Measurements from ENCODE around the gene NOP14.
A peak's percentile ranks its signal among the peaks of the same experiment; 100 is the strongest.

NOP14 gene

DNA sequence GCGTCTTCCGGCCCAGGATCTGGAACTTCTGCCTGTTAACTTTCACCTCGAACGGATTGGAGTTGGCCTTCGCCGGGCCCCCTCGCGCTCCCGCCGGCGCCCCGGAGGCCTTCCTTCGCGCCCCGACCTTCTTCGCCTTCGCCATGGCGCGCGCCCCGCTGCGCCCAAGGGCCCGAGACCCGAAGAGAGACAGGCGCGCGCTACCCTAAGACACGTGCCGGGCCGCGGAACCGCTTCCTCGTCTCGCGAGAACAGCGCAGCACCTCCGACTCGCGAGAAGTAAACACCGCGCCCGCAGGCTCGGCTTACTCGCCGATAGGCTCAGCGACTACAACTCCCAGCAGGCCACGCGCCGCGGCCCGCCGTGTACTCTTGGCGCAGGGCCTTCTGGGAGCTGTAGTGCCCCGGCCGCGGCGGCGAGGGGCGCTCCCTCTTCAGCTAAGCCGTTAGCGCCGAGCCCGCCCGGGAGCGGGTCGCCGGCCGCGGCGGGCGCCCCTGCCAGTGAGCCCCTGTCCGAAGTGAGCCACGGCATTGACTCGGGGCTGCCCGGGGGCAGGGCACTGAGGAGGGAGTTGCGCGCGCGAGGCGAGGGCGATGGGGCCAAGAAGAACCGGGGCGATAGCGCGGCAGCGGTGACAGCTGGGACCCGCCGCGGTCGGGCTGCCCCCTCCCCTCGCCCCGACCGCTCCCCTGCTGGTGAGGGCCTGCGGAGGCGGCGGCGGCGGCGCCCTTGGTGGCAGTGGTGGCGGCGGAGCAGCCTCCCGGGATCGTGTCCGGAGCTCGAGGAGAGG, at the start of gene NOP14, which contains the start of gene GRK4:
Gene NOP14, minus strand, starts transcription at position 232 of the 791 bp plus-strand sequence. Its CDS starts 87 bp downstream, at position 145.
Gene GRK4, plus strand, starts transcription at position 397 of the 791 bp plus-strand sequence. CDS start 500 bp downstream, outside the sequence.
- DNase-seq (ENCODE audit: low read depth, low spot score) = peak; percentile 92
- Histone ChIP-seq H3K27me3 (ENCODE audit: control insufficient read depth, insufficient read depth, low read length) (no peaks in the 10 kb centered on the region), H3K9me3 (ENCODE audit: control insufficient read depth, insufficient read depth, low read length) (no peaks in the 10 kb centered on the region), H3K27ac (ENCODE audit: low read length) (no peak within 1 kb of the TSS), H3K4me3 (ENCODE audit: low read length) (peak within 1 kb of the TSS; percentile 91), H3K36me3 (ENCODE audit: control insufficient read depth, insufficient read depth, low read length) (peaks cover 2% of the 10 kb centered on the region; the same call in 1 of the 2 replicates), H3K4me1 (ENCODE audit: control insufficient read depth, insufficient read depth, low read length) (peaks cover 3% of the 10 kb centered on the region; the same call in 1 of the 2 replicates)
- WGBS (ENCODE audit: insufficient coverage, insufficient read length) = no CpG with 5 or more reads among the region's 105 CpGs

DNA sequence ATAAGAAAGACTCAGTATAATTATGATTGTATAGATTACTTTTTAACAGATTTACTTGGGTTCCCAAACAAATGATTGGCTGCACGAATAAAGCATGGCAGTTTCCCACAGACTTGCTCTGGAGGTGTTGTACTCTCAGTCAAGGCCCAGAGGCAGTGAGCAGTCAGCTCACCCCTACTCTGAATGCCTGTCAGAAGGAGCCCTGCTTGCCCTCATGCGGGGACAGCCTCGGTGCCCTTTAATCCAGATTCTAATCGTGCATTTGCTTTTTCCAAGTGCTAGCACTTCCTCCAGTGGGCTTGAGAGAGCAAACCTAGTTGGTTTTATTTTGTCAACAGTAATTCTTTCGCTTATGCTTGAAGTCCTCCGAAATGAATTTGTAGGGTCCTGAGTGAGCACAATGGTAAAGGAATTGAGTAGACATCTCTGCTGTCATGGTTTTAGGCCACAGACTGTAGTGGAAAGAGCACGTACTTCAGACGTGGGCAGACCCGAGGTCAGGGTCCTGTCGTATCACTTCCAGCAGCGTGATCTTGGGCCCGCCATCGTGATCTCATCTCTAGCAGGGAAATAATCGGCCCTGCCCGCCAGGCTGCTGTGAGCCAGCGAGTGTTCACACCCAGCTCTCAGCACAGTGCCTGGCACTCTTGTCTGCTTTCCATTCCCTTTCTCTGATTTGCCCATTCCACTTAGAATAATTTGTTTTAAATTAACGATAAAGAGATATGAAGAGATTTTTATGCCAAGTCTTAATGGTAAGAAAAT, 48.4 kb upstream of the NOP14 start:
- no peak overlapping the region for H3K27ac ChIP-seq (ENCODE audit: low read length)
- H3K27me3 ChIP-seq (ENCODE audit: control insufficient read depth, insufficient read depth, low read length) = no peaks in the 10 kb centered on the region
- 100% methylated on average over 1 of the region's 17 CpGs for WGBS (ENCODE audit: insufficient coverage, insufficient read length)
- no peak for DNase-seq (ENCODE audit: low read depth, low spot score)
- no peaks in the 10 kb centered on the region for H3K36me3 ChIP-seq (ENCODE audit: control insufficient read depth, insufficient read depth, low read length)
- no peaks in the 10 kb centered on the region for H3K9me3 ChIP-seq (ENCODE audit: control insufficient read depth, insufficient read depth, low read length)
- no peak overlapping the region for H3K4me3 ChIP-seq (ENCODE audit: low read length)
- H3K4me1 ChIP-seq (ENCODE audit: control insufficient read depth, insufficient read depth, low read length) = no peaks in the 10 kb centered on the region

DNA sequence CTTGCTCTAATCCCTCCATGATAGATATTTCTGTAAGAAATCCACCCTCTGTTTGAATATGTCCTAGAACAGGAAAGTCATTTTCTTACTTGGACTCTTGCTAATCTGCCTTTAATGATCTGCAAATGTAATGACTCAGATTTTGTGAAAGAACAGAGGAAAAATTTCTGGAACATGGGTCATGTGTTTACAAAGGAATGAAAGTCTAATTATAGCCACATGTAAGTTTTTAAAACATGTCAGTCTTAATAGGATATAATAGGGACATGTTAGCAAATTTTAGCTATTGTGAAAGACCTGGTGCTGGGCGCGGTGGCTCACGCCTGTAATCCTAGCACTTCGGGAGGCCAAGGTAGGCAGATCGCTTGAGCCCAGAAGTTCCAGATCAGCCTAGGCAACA, 47.8 kb upstream of the NOP14 start:
- Histone ChIP-seq H3K4me1 (ENCODE audit: control insufficient read depth, insufficient read depth, low read length) (no peaks in the 10 kb centered on the region), H3K4me3 (ENCODE audit: low read length) (no peak overlapping the region), H3K9me3 (ENCODE audit: control insufficient read depth, insufficient read depth, low read length) (no peaks in the 10 kb centered on the region), H3K27ac (ENCODE audit: low read length) (no peak overlapping the region), H3K27me3 (ENCODE audit: control insufficient read depth, insufficient read depth, low read length) (no peaks in the 10 kb centered on the region), H3K36me3 (ENCODE audit: control insufficient read depth, insufficient read depth, low read length) (no peaks in the 10 kb centered on the region)
- DNase-seq (ENCODE audit: low read depth, low spot score) = no peak
- WGBS (ENCODE audit: insufficient coverage, insufficient read length) = no CpG with 5 or more reads among the region's 5 CpGs

DNA sequence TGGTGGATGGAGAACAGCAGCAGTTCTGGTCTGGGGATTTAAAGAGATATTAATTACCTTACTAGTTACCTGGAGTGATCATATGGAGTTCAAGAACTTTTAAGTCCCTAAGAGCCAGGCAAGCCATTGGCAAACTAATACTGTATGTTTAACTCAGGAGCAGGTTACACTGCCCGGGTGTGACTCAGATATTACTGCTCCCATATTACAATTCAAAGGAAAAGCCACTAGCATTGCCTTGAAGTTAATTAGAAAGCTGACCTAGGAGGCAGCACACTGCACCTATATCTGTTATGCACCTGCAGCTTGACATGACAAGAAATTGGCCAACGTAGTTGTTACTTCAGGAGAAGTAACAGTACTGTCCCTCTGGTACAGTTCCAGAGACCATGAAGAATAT, 47.4 kb upstream of the NOP14 start:
- H3K27ac ChIP-seq (ENCODE audit: low read length) = no peak overlapping the region
- H3K4me3 ChIP-seq (ENCODE audit: low read length) = no peak overlapping the region
- no peaks in the 10 kb centered on the region for H3K36me3 ChIP-seq (ENCODE audit: control insufficient read depth, insufficient read depth, low read length)
- no peaks in the 10 kb centered on the region for H3K27me3 ChIP-seq (ENCODE audit: control insufficient read depth, insufficient read depth, low read length)
- no peaks in the 10 kb centered on the region for H3K4me1 ChIP-seq (ENCODE audit: control insufficient read depth, insufficient read depth, low read length)
- WGBS (ENCODE audit: insufficient coverage, insufficient read length) = no CpG with 5 or more reads among the region's 2 CpGs
- DNase-seq (ENCODE audit: low read depth, low spot score) = no peak
- H3K9me3 ChIP-seq (ENCODE audit: control insufficient read depth, insufficient read depth, low read length) = no peaks in the 10 kb centered on the region

DNA sequence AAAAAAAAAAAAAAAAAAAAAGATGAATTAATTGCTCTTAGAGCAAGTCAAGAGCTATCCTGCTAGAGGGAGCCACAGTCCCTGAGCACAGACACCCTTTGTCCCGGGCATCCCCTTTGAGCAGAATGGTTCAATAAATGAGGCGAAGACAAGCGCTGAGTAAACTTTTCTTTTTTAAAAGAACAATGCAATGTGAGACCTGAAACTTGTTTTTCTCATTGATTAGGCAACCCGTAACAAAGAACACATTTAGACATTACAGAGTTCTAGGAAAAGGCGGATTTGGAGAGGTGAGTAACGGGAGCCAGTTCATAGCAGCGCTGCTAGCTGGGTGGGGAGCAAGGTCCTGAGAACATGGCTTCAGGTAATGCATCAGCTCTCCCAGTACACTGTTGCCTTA, 46.2 kb upstream of the NOP14 start:
- Histone ChIP-seq H3K4me1 (ENCODE audit: control insufficient read depth, insufficient read depth, low read length) (no peaks in the 10 kb centered on the region), H3K36me3 (ENCODE audit: control insufficient read depth, insufficient read depth, low read length) (no peaks in the 10 kb centered on the region), H3K9me3 (ENCODE audit: control insufficient read depth, insufficient read depth, low read length) (no peaks in the 10 kb centered on the region), H3K4me3 (ENCODE audit: low read length) (no peak overlapping the region), H3K27me3 (ENCODE audit: control insufficient read depth, insufficient read depth, low read length) (no peaks in the 10 kb centered on the region), H3K27ac (ENCODE audit: low read length) (no peak overlapping the region)
- no CpG with 5 or more reads among the region's 7 CpGs for WGBS (ENCODE audit: insufficient coverage, insufficient read length)
- DNase-seq (ENCODE audit: low read depth, low spot score) = peak; percentile 9

DNA sequence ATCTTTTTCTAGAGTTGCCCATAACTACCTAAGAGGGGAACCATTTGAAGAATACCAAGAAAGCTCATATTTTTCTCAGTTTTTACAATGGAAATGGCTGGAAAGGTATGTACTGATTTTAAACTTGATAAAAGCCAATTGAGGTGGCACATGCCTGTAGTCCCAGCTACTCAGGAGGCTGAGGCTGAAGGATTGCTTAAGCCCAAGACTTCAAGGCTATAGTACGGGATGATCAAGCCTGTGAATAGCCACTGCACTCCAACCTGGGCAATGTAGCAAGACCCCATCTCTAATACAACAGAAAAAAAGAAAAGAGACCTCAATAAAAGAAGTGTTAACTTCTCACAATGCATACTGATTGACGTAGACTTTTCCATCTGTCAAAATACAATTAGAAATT, 44.5 kb upstream of the NOP14 start:
- no peaks in the 10 kb centered on the region for H3K36me3 ChIP-seq (ENCODE audit: control insufficient read depth, insufficient read depth, low read length)
- H3K4me1 ChIP-seq (ENCODE audit: control insufficient read depth, insufficient read depth, low read length) = no peaks in the 10 kb centered on the region
- H3K4me3 ChIP-seq (ENCODE audit: low read length) = no peak overlapping the region
- no peak for DNase-seq (ENCODE audit: low read depth, low spot score)
- H3K27me3 ChIP-seq (ENCODE audit: control insufficient read depth, insufficient read depth, low read length) = no peaks in the 10 kb centered on the region
- H3K27ac ChIP-seq (ENCODE audit: low read length) = no peak overlapping the region
- WGBS (ENCODE audit: insufficient coverage, insufficient read length) = no CpG with 5 or more reads among the region's 2 CpGs
- no peaks in the 10 kb centered on the region for H3K9me3 ChIP-seq (ENCODE audit: control insufficient read depth, insufficient read depth, low read length)

DNA sequence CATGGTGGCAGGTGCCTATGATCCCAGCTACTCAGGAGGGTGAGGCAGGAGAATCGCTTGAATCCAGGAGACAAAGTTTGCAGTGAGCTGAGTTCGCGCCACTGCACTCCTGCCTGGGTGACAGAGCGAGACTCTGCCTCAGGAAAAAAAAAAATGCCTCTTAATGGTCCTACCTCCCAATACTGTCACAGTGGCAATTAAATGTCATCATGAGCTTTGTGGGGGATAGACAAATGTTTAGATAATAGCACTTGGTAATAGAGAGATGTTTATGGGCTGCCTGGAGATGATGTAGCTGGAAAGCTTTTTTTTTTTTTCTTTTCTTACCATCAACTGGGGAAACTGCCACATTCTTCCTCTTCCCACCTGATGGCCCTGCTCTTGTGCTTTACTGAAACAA, 33.2 kb upstream of the NOP14 start:
- no peak for DNase-seq (ENCODE audit: low read depth, low spot score)
- Histone ChIP-seq H3K9me3 (ENCODE audit: control insufficient read depth, insufficient read depth, low read length) (no peaks in the 10 kb centered on the region), H3K4me3 (ENCODE audit: low read length) (no peak overlapping the region), H3K36me3 (ENCODE audit: control insufficient read depth, insufficient read depth, low read length) (no peaks in the 10 kb centered on the region), H3K27ac (ENCODE audit: low read length) (no peak overlapping the region), H3K4me1 (ENCODE audit: control insufficient read depth, insufficient read depth, low read length) (no peaks in the 10 kb centered on the region), H3K27me3 (ENCODE audit: control insufficient read depth, insufficient read depth, low read length) (no peaks in the 10 kb centered on the region)
- WGBS (ENCODE audit: insufficient coverage, insufficient read length) = no CpG with 5 or more reads among the region's 4 CpGs

DNA sequence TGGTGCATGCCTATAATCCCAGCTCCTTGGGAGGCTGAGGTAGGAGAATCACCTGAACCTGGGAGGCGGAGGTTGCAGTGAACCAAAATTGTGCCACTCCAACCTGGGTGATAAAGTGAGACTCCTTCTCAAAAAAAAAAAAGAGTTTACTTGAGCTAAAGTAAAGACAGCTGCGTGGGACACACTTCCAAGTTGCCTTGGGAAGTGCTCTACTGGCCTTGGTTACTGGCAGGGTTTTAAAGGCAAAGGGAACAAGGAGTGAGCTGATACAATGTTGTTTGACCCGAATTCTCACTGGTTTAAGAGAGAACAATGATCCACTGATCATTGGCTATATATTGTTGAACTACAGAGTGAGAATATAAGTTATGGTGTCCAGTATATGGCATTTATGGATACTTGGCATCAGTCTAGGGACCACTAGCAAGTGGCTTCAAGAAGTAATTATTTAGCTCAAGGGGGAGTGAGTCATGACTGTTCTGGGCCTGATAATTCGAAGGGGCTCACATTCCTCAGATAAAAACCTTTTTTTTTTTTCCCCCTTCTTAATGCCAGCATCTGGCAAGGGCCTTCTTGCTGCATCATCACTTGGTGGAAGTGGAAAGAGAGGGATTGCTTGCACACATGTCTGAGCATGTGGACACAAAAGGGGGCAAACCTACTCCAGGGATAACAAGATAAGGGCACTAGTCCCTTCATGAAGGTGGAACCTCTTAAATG, 32.5 kb upstream of the NOP14 start:
- no peak overlapping the region for H3K27ac ChIP-seq (ENCODE audit: low read length)
- H3K9me3 ChIP-seq (ENCODE audit: control insufficient read depth, insufficient read depth, low read length) = no peaks in the 10 kb centered on the region
- DNase-seq (ENCODE audit: low read depth, low spot score) = no peak
- no CpG with 5 or more reads among the region's 4 CpGs for WGBS (ENCODE audit: insufficient coverage, insufficient read length)
- H3K36me3 ChIP-seq (ENCODE audit: control insufficient read depth, insufficient read depth, low read length) = no peaks in the 10 kb centered on the region
- no peaks in the 10 kb centered on the region for H3K4me1 ChIP-seq (ENCODE audit: control insufficient read depth, insufficient read depth, low read length)
- H3K4me3 ChIP-seq (ENCODE audit: low read length) = no peak overlapping the region
- no peaks in the 10 kb centered on the region for H3K27me3 ChIP-seq (ENCODE audit: control insufficient read depth, insufficient read depth, low read length)

DNA sequence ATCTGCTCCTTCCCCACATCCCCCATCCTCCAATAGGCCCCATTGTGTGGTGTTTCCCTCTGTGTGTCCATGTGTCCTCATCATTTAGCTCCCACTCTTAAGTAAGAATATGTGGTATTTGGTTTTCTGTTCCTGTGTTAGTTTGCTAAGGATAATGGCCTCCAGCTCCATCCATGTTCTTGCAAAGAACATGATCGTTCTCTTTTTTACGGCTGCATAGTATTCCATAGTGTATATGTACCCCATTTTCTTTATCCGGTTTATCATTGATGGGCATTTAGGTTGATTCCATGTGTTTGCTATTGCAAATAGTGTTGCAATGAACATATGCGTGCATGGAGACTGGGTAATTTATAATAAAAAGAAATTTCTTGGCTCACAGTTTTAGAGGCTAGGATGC, 31.7 kb upstream of the NOP14 start:
- no peak for DNase-seq (ENCODE audit: low read depth, low spot score)
- Histone ChIP-seq H3K27me3 (ENCODE audit: control insufficient read depth, insufficient read depth, low read length) (no peaks in the 10 kb centered on the region), H3K4me1 (ENCODE audit: control insufficient read depth, insufficient read depth, low read length) (no peaks in the 10 kb centered on the region), H3K4me3 (ENCODE audit: low read length) (no peak overlapping the region), H3K9me3 (ENCODE audit: control insufficient read depth, insufficient read depth, low read length) (no peaks in the 10 kb centered on the region), H3K36me3 (ENCODE audit: control insufficient read depth, insufficient read depth, low read length) (no peaks in the 10 kb centered on the region), H3K27ac (ENCODE audit: low read length) (no peak overlapping the region)
- no CpG with 5 or more reads among the region's 4 CpGs for WGBS (ENCODE audit: insufficient coverage, insufficient read length)

DNA sequence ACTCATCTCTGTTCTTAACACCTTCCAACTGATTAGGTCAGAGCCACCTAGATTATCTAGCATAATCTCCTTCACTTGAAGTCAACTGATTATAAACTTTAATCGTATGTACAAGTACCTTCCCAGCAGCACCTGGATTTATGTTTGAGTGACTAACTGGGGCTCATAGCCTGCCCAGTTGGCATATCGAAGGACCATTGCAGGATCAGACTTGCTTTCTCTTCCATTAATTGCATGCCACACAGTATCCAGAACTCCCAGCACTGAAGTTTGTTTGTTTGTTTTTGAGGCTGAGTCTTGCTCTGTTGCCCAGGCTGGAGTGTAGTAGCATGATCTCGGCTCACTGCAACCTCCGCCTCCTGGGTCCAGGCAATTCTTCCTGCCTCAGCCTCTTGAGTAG, 28.0 kb upstream of the NOP14 start:
- Histone ChIP-seq H3K27ac (ENCODE audit: low read length) (no peak overlapping the region), H3K9me3 (ENCODE audit: control insufficient read depth, insufficient read depth, low read length) (no peaks in the 10 kb centered on the region), H3K27me3 (ENCODE audit: control insufficient read depth, insufficient read depth, low read length) (no peaks in the 10 kb centered on the region), H3K4me3 (ENCODE audit: low read length) (no peak overlapping the region), H3K4me1 (ENCODE audit: control insufficient read depth, insufficient read depth, low read length) (no peaks in the 10 kb centered on the region), H3K36me3 (ENCODE audit: control insufficient read depth, insufficient read depth, low read length) (no peaks in the 10 kb centered on the region)
- no CpG with 5 or more reads among the region's 4 CpGs for whole genome bisulfite sequencing (ENCODE audit: insufficient coverage, insufficient read length)
- no peak for DNase-seq (ENCODE audit: low read depth, low spot score)
